BLaER1 (cell line): Measurements from ENCODE around the gene LSM3.
"Not testable (repeated sequence)": the region's sequence is repeated elsewhere in the genome, so short reads cannot be mapped to it uniquely, and the experiment has no call there.

Source experiments
- H3K27ac ChIP-seq: shearing (Covaris generic); formaldehyde crosslinking; 2 replicates; pipeline ENCODE4 v1.8.1; 2022
- H3K27me3 ChIP-seq: shearing (Covaris generic); formaldehyde crosslinking; 2 replicates; pipeline ENCODE4 v1.8.1; 2022
- H3K36me3 ChIP-seq: shearing (Covaris generic); formaldehyde crosslinking; 2 replicates; pipeline ENCODE4 v1.8.1; 2022
- H3K4me1 ChIP-seq: shearing (Covaris generic); formaldehyde crosslinking; 2 replicates; pipeline ENCODE4 v1.8.1; 2022
- H3K4me2 ChIP-seq: shearing (Covaris generic); formaldehyde crosslinking; 2 replicates; pipeline ENCODE4 v1.8.1; 2022
- H3K4me3 ChIP-seq: shearing (Covaris generic); formaldehyde crosslinking; 2 replicates; pipeline ENCODE4 v1.8.1; 2022
- H3K9ac ChIP-seq: shearing (Covaris generic); formaldehyde crosslinking; 2 replicates; pipeline ENCODE4 v1.8.1; 2022
- H3K9me3 ChIP-seq: shearing (Covaris generic); formaldehyde crosslinking; 2 replicates; pipeline ENCODE4 v1.8.1; 2022
- H4K20me1 ChIP-seq: shearing (Covaris generic); formaldehyde crosslinking; 2 replicates; pipeline ENCODE4 v1.8.1; 2022
- Cebpa-rat ChIP-seq: shearing (Covaris generic); IDR thresholded peaks from 2 replicates; pipeline ENCODE4 v1.8.1; 2022

LSM3 gene

GRCh38 chr3:14225421-14225820, 46.8 kb downstream of the LSM3 start:
- no peak overlapping the region for H3K9ac ChIP-seq
- no peak overlapping the region for H3K27ac ChIP-seq
- no peak overlapping the region for H3K4me3 ChIP-seq
- H3K27me3 ChIP-seq: no peaks in the 10 kb centered on the region
- H3K9me3 ChIP-seq: peaks cover 15% of the 10 kb centered on the region
- no peaks in the 10 kb centered on the region for H3K36me3 ChIP-seq
- no peaks in the 10 kb centered on the region for H4K20me1 ChIP-seq
- peaks cover 16% of the 10 kb centered on the region for H3K4me1 ChIP-seq
- no peak overlapping the region for H3K4me2 ChIP-seq
- no peak for TF ChIP-seq Cebpa-rat

- not testable (repeated sequence) for H3K27ac ChIP-seq, H3K36me3 ChIP-seq, H3K4me2 ChIP-seq, H3K27me3 ChIP-seq, H3K4me3 ChIP-seq, H3K9ac ChIP-seq, H4K20me1 ChIP-seq
- Histone ChIP-seq H3K9me3 (peaks cover 10% of the 10 kb centered on the region), H3K4me1 (peaks cover 16% of the 10 kb centered on the region)
These were observed 47.7 kb downstream of the LSM3 start for GRCh38 chr3:14226351-14226750.

GRCh38 chr3:14227856-14228255, 49.2 kb downstream of the LSM3 start:
- H3K27ac ChIP-seq: no peak overlapping the region
- 0 out of 2 replicates have a peak, but pooled peaks cover 2% of the 10 kb centered on the region for H3K9me3 ChIP-seq
- peaks cover 24% of the 10 kb centered on the region for H3K4me1 ChIP-seq
- no peak overlapping the region for H3K4me3 ChIP-seq
- H3K4me2 ChIP-seq: no peak overlapping the region
- no peaks in the 10 kb centered on the region for H3K27me3 ChIP-seq
- TF ChIP-seq Cebpa-rat: no peak
- H3K9ac ChIP-seq: no peak overlapping the region
- H3K36me3 ChIP-seq: no peaks in the 10 kb centered on the region
- H4K20me1 ChIP-seq: no peaks in the 10 kb centered on the region

- Histone ChIP-seq H3K4me1 (peaks cover 27% of the 10 kb centered on the region), H4K20me1 (no peaks in the 10 kb centered on the region), H3K36me3 (no peaks in the 10 kb centered on the region), H3K27me3 (no peaks in the 10 kb centered on the region), H3K4me2 (peak overlapping the region; percentile 52), H3K9me3 (peaks cover 5% of the 10 kb centered on the region), H3K27ac (no peak overlapping the region), H3K9ac (no peak overlapping the region), H3K4me3 (no peak overlapping the region)
- no peak for TF ChIP-seq Cebpa-rat
These were observed 50.3 kb downstream of the LSM3 start for GRCh38 chr3:14228681-14229470.

DNA sequence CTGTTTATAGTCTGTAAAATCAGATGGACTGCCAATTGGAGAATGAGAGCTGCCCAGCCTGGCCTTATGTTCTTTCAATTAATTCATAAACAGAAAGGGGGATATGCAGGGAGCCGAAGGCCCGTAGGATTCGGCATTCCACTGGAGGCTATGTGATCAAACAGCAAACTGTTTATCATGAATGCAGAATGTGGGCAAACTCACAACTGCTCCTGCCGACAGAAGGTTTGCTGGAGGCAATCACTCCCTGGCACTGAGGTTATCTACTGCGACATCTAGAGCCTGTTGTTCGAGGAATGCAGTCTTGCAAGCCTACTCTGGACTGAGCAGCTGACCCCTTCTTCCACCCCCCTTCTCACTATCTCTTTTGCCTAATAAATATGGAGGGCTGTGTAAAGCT, 51.1 kb downstream of the LSM3 start:
- not testable (repeated sequence) for H3K27ac ChIP-seq, H3K27me3 ChIP-seq, H3K4me3 ChIP-seq, H4K20me1 ChIP-seq, H3K36me3 ChIP-seq, H3K9ac ChIP-seq
- Histone ChIP-seq H3K4me2 (peak overlapping the region; percentile 52), H3K9me3 (peaks cover 11% of the 10 kb centered on the region), H3K4me1 (peaks cover 27% of the 10 kb centered on the region)

DNA sequence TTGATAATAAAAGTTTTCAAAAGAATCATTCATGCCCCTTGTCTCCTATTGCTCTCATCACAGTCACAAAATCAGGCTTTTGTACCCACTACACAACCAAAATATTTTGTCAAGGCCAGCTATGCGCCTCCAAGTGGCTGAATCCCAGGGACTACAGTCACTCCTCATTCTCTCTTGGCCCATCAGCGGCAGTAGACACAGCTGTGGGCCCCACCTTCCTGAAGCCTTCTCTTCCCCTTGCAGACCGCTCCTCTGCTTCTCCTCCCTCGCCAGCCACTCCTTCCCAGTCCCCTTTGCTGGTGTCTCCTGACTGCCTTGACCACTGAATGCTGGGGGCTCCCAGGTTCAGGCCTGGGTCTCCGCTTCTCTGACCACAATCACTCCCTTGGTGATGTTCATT, 52.1 kb downstream of the LSM3 start:
- Histone ChIP-seq H3K36me3 (no peaks in the 10 kb centered on the region), H3K4me2 (no peak overlapping the region), H3K9ac (no peak overlapping the region), H3K27me3 (no peaks in the 10 kb centered on the region), H3K4me3 (no peak overlapping the region), H3K4me1 (peaks cover 27% of the 10 kb centered on the region), H3K27ac (no peak overlapping the region), H4K20me1 (no peaks in the 10 kb centered on the region), H3K9me3 (peaks cover 11% of the 10 kb centered on the region)
- no peak for TF ChIP-seq Cebpa-rat

GRCh38 chr3:14231145-14231990, 52.8 kb downstream of the LSM3 start:
- Histone ChIP-seq H3K4me2 (no peak overlapping the region), H3K9me3 (peaks cover 11% of the 10 kb centered on the region), H4K20me1 (no peaks in the 10 kb centered on the region), H3K4me3 (no peak overlapping the region), H3K27me3 (no peaks in the 10 kb centered on the region), H3K9ac (no peak overlapping the region), H3K27ac (no peak overlapping the region), H3K4me1 (peaks cover 24% of the 10 kb centered on the region), H3K36me3 (no peaks in the 10 kb centered on the region)
- no peak for TF ChIP-seq Cebpa-rat

- no peak for TF ChIP-seq Cebpa-rat
- no peak overlapping the region for H3K9ac ChIP-seq
- no peak overlapping the region for H3K4me3 ChIP-seq
- no peak overlapping the region for H3K27ac ChIP-seq
- no peaks in the 10 kb centered on the region for H3K36me3 ChIP-seq
- no peaks in the 10 kb centered on the region for H3K27me3 ChIP-seq
- H4K20me1 ChIP-seq: no peaks in the 10 kb centered on the region
- peaks cover 11% of the 10 kb centered on the region for H3K9me3 ChIP-seq
- peaks cover 24% of the 10 kb centered on the region for H3K4me1 ChIP-seq
- no peak overlapping the region for H3K4me2 ChIP-seq
These were observed 53.4 kb downstream of the LSM3 start for GRCh38 chr3:14231998-14232501.

- no peak for TF ChIP-seq Cebpa-rat
- no peaks in the 10 kb centered on the region for H4K20me1 ChIP-seq
- no peaks in the 10 kb centered on the region for H3K36me3 ChIP-seq
- no peak overlapping the region for H3K4me3 ChIP-seq
- no peak overlapping the region for H3K4me2 ChIP-seq
- no peak overlapping the region for H3K9ac ChIP-seq
- H3K27ac ChIP-seq: no peak overlapping the region
- H3K4me1 ChIP-seq: peaks cover 13% of the 10 kb centered on the region
- no peaks in the 10 kb centered on the region for H3K27me3 ChIP-seq
- H3K9me3 ChIP-seq: peaks cover 11% of the 10 kb centered on the region
These were observed 55.8 kb downstream of the LSM3 start for GRCh38 chr3:14234251-14235002.
